ENCODE measurements around the gene NIPAL3. TPM values are rescaled to one million over a fixed set of nuclear protein-coding genes. Genes with fewer than 3 reads are reported as not detected.

Gene NIPAL3
- polyA plus RNA-seq, 1 donor (not counting 4 experiments of a cell fraction or from before 2014, with no cell fraction given) = 30.5 TPM

- Histone ChIP-seq H3K36me3 (ENCODE audit: control insufficient read depth in 2 of 2, extremely low read depth in 1 of 2, insufficient read depth in 2 of 2, low read length in 2 of 2) (peaks cover 25 to 32% of the 10 kb centered on the region in 2 experiments), H4K20me1 (ENCODE audit: control insufficient read depth, extremely low read depth, insufficient read depth, low read length) (no peaks in the 10 kb centered on the region), H3K9me1 (ENCODE audit: control insufficient read depth, extremely low read depth, insufficient read depth, low read length) (no peaks in the 10 kb centered on the region), H3K9ac (ENCODE audit: control insufficient read depth, extremely low read depth, insufficient read depth, low read length) (no peak overlapping the region), H3K79me2 (ENCODE audit: control insufficient read depth, insufficient read depth, low read length) (no peaks in the 10 kb centered on the region), H3K4me3 (ENCODE audit: control insufficient read depth in 2 of 3, extremely low read depth in 1 of 3, insufficient read depth in 2 of 3, low read depth in 1 of 3, low read length in 3 of 3) (no peak overlapping the region), H3K4me1 (ENCODE audit: control insufficient read depth, extremely low read depth, insufficient read depth, low read length) (no peaks in the 10 kb centered on the region), H3K9me3 (ENCODE audit: control insufficient read depth, low read depth, low read length) (no peaks in the 10 kb centered on the region), H3K4me2 (ENCODE audit: control insufficient read depth, extremely low read depth, insufficient read depth, low read depth, low read length) (no peak overlapping the region), H3K27ac (ENCODE audit: control insufficient read depth, insufficient read depth, low read length) (no peak overlapping the region), H3K27me3 (ENCODE audit: control insufficient read depth, extremely low read depth, insufficient read depth, low read length) (no peaks in the 10 kb centered on the region), H2AFZ (ENCODE audit: control insufficient read depth, low read length) (no peak overlapping the region)
- DNase-seq (ENCODE audit: low read depth, low spot score) (no peak), FAIRE-seq (no peak)
- TF ChIP-seq EZH2 (IDR thresholded peaks at IDR 0.05; ENCODE audit: low read length) (no peak), CTCF (optimal IDR thresholded peaks at IDR 0.05 in 1 of 3, IDR thresholded peaks at IDR 0.05 in 1 of 3, conservative IDR thresholded peaks at IDR 0.05 in 1 of 3; ENCODE audit: extremely low read depth in 1 of 3, insufficient read depth in 2 of 3, low read length in 3 of 3) (no peak)
- dilution Hi-C loops (cut with MboI; ENCODE audit: extremely low pct_ligation_motif_present, low sequenced_read_pairs) = no loop called here
Observed at GRCh38 chr1:24450857-24451397, 35.3 kb downstream of the NIPAL3 start.

GRCh38 chr1:24451746-24452145, 36.1 kb downstream of the NIPAL3 start:
- dilution Hi-C loops (cut with MboI; ENCODE audit: extremely low pct_ligation_motif_present, low sequenced_read_pairs) = no loop called here
- H3K9me3 ChIP-seq (ENCODE audit: control insufficient read depth, low read depth, low read length) = no peaks in the 10 kb centered on the region
- no peaks in the 10 kb centered on the region for H3K79me2 ChIP-seq (ENCODE audit: control insufficient read depth, insufficient read depth, low read length)
- peaks cover 30 to 35% of the 10 kb centered on the region in 2 experiments for H3K36me3 ChIP-seq (ENCODE audit: control insufficient read depth in 2 of 2, extremely low read depth in 1 of 2, insufficient read depth in 2 of 2, low read length in 2 of 2)
- DNase-seq (ENCODE audit: low read depth, low spot score) = no peak
- no peak overlapping the region for H3K27ac ChIP-seq (ENCODE audit: control insufficient read depth, insufficient read depth, low read length)
- H3K4me1 ChIP-seq (ENCODE audit: control insufficient read depth, extremely low read depth, insufficient read depth, low read length) = no peaks in the 10 kb centered on the region
- H3K4me3 ChIP-seq (ENCODE audit: control insufficient read depth in 2 of 3, extremely low read depth in 1 of 3, insufficient read depth in 2 of 3, low read depth in 1 of 3, low read length in 3 of 3) = no peak overlapping the region
- no peak overlapping the region for H2AFZ ChIP-seq (ENCODE audit: control insufficient read depth, low read length)
- no peak for TF ChIP-seq EZH2 (IDR thresholded peaks at IDR 0.05; ENCODE audit: low read length)
- TF ChIP-seq CTCF (optimal IDR thresholded peaks at IDR 0.05 in 1 of 3, IDR thresholded peaks at IDR 0.05 in 1 of 3, conservative IDR thresholded peaks at IDR 0.05 in 1 of 3; ENCODE audit: extremely low read depth in 1 of 3, insufficient read depth in 2 of 3, low read length in 3 of 3) = no peak
- no peak for FAIRE-seq
- no peak overlapping the region for H3K9ac ChIP-seq (ENCODE audit: control insufficient read depth, extremely low read depth, insufficient read depth, low read length)
- H4K20me1 ChIP-seq (ENCODE audit: control insufficient read depth, extremely low read depth, insufficient read depth, low read length) = no peaks in the 10 kb centered on the region
- H3K9me1 ChIP-seq (ENCODE audit: control insufficient read depth, extremely low read depth, insufficient read depth, low read length) = no peaks in the 10 kb centered on the region
- H3K27me3 ChIP-seq (ENCODE audit: control insufficient read depth, extremely low read depth, insufficient read depth, low read length) = no peaks in the 10 kb centered on the region
- H3K4me2 ChIP-seq (ENCODE audit: control insufficient read depth, extremely low read depth, insufficient read depth, low read depth, low read length) = no peak overlapping the region

All from keratinocyte (primary cell).